Endothelial cell of umbilical vein (primary cell): ENCODE data around the gene ARHGEF33. TPM values are rescaled to one million over a fixed set of nuclear protein-coding genes. Genes with fewer than 3 reads are reported as not detected.

ENCODE experiments used
- BruUV-seq: library from RNA; stranded (reverse); fragments of 400-500 nt; replicated peaks from 2 replicates; lab custom pipeline; 2021; lab: Mats Ljungman, UMichigan
- CTCF ChIA-PET: fragments of 300-600, 350-600 bp; sonication (Branson Sonifier 250); formaldehyde crosslinking; loops from one replicate; lab custom pipeline; 2021; ENCODE audit warnings: antibody characterized with exemption, inconsistent platforms; lab: Charles Lee
- POLR2A ChIA-PET: fragments of 300-600, 350-600 bp; sonication (Branson Sonifier 250); formaldehyde crosslinking; loops from one replicate; lab custom pipeline; 2021; ENCODE audit warnings: antibody characterized with exemption, inconsistent platforms; lab: Charles Lee
- DNase-seq: peaks from one replicate; pipeline ENCODE4 v3.0.0-alpha.2; 2011; ENCODE audit warnings: low read depth, low spot score
- FAIRE-seq: peaks from 2 replicates; lab custom pipeline; 2011; peaks lifted over from hg19 to GRCh38; lab: Jason Lieb, UNC
- H2AFZ ChIP-seq: 2 replicates; pipeline ENCODE4 v1.6.0; 2012; ENCODE audit warnings: low read depth, low read length, control low read depth, inconsistent platforms
- H3K27ac ChIP-seq: 2 replicates; pipeline ENCODE4 v1.5.1; 2011; ENCODE audit warnings: low read depth, mild to moderate bottlenecking, control low read depth, low read length, moderate library complexity; ENCODE audit not compliant: insufficient read depth
- H3K27me3 ChIP-seq, 2 experiments: 2 replicates each; pipeline versions ENCODE4 v1.6.0 to v1.6.1; 2011; ENCODE audit warnings: low read length in 2 of 2, mixed read lengths in 1 of 2; ENCODE audit not compliant: control insufficient read depth in 2 of 2, insufficient read depth in 2 of 2
- H3K36me3 ChIP-seq, 2 experiments: 2 replicates in 1 of 2; 3 replicates in 1 of 2; pipeline ENCODE4 v1.5.1; 2011; ENCODE audit warnings: low read length in 2 of 2, mild to moderate bottlenecking in 1 of 2, moderate library complexity in 1 of 2; ENCODE audit not compliant: control insufficient read depth in 2 of 2, insufficient read depth in 2 of 2; ENCODE audit errors: extremely low read depth in 1 of 2
- H3K4me1 ChIP-seq: 3 replicates; pipeline ENCODE4 v1.5.1; 2011; ENCODE audit warnings: mild to moderate bottlenecking, low read length; ENCODE audit not compliant: control insufficient read depth, insufficient read depth; ENCODE audit errors: extremely low read depth
- H3K4me2 ChIP-seq: 2 replicates; pipeline ENCODE4 v1.6.1; 2011; ENCODE audit warnings: low read length, control low read depth, mixed read lengths; ENCODE audit not compliant: insufficient read depth
- H3K4me3 ChIP-seq, 3 experiments: fragments of 200-600 bp in 1 of 3; sonication (generic), shearing (Covaris generic) in 1 of 3; replicated peaks in 1 of 3; 2 replicates each; pipeline ENCODE4 v1.5.1; 2011 to 2016; ENCODE audit warnings: control low read depth in 3 of 3, low read length in 3 of 3, mild to moderate bottlenecking in 2 of 3, inconsistent platforms in 1 of 3, low read depth in 1 of 3, moderate library complexity in 1 of 3; ENCODE audit not compliant: insufficient read depth in 1 of 3
- H3K79me2 ChIP-seq: 2 replicates; pipeline ENCODE4 v1.6.0; 2012; ENCODE audit warnings: low read length, inconsistent platforms; ENCODE audit not compliant: control insufficient read depth, insufficient read depth
- H3K9ac ChIP-seq: replicated peaks from 2 replicates; pipeline ENCODE3; 2011; ENCODE audit warnings: low read length, control low read depth; ENCODE audit not compliant: insufficient read depth; ENCODE audit errors: extremely low read depth
- H3K9me1 ChIP-seq: replicated peaks from 3 replicates; pipeline ENCODE4 v1.6.0; 2011; ENCODE audit warnings: mild to moderate bottlenecking, low read length; ENCODE audit not compliant: control insufficient read depth, insufficient read depth; ENCODE audit errors: extremely low read depth
- H3K9me3 ChIP-seq: replicated peaks from 2 replicates; pipeline ENCODE4 v1.5.1; 2012; ENCODE audit warnings: low read length, inconsistent platforms; ENCODE audit not compliant: control insufficient read depth, insufficient read depth
- H4K20me1 ChIP-seq: replicated peaks from 2 replicates; pipeline ENCODE3; 2011; ENCODE audit warnings: mild to moderate bottlenecking, low read length; ENCODE audit not compliant: control insufficient read depth, insufficient read depth; ENCODE audit errors: extremely low read depth
- FOS ChIP-seq: IDR thresholded peaks from 2 replicates; pipeline ENCODE4 v1.6.1; 2011; ENCODE audit warnings: mild to moderate bottlenecking, low read length, moderate library complexity, borderline replicate concordance; ENCODE audit not compliant: insufficient read depth
- GATA2 ChIP-seq: IDR thresholded peaks from 2 replicates; pipeline ENCODE4 v1.7.0; 2011; ENCODE audit warnings: low read depth, mild to moderate bottlenecking, moderate library complexity, mixed read lengths, low read length; ENCODE audit not compliant: insufficient read length, insufficient read depth
- JUN ChIP-seq: IDR thresholded peaks from 2 replicates; pipeline ENCODE4 v1.6.1; 2011; ENCODE audit warnings: borderline replicate concordance, low read depth; ENCODE audit not compliant: insufficient read length, insufficient read depth
- MYC ChIP-seq: IDR thresholded peaks from one replicate; pipeline ENCODE4 v1.6.1; 2011; ENCODE audit warnings: mild to moderate bottlenecking, low read depth, low read length
- POLR2A ChIP-seq: IDR thresholded peaks from 2 replicates; pipeline ENCODE4 v1.6.1; 2012; ENCODE audit warnings: low read depth, mild to moderate bottlenecking, control low read depth, low read length
- dilution Hi-C: fragments of 300-500 bp; cut with MboI; formaldehyde crosslinking; loops from one replicate; pipeline ENCODE4 v1.15.0; 2019; ENCODE audit warnings: low sequenced_read_pairs; ENCODE audit not compliant: extremely low pct_ligation_motif_present
- intact Hi-C: fragments of 100-400 bp; cut with micrococcal nuclease; formaldehyde crosslinking; loops from one replicate; pipeline ENCODE4 v1.10.0; 2022
- polyA plus RNA-seq, 4 experiments: library from polyadenylated mRNA; depleted of rRNA in 3 of 4; stranded (reverse) in 3 of 4; unstranded in 1 of 4; fragments of >200 nt; gene quantifications; 2 replicates each; pipeline versions ENCODE4 v1.2.1 to v1.2.3, GENCODE V29; 2011 to 2012; ENCODE audit warnings: missing spikeins in 1 of 4
- total RNA-seq: library from RNA; stranded (reverse); gene quantifications from 2 replicates; pipeline ENCODE4 v1.2.3, GENCODE V29; 2021
- TF ChIP-seq, protein P1 (sequence below), 2 donors: IDR thresholded peaks; 1 replicate in 1 of 2; 2 replicates in 1 of 2; pipeline ENCODE4 v1.5.1; 2011; ENCODE audit warnings: low read length in 2 of 2, mild to moderate bottlenecking in 2 of 2, moderate library complexity in 2 of 2, control low read depth in 1 of 2, inconsistent platforms in 1 of 2, low read depth in 1 of 2; ENCODE audit not compliant: insufficient read depth in 1 of 2; ENCODE audit errors: extremely low read depth in 1 of 2
- TF ChIP-seq, protein P2 (sequence below): IDR thresholded peaks from 2 replicates; pipeline ENCODE4 v1.6.1; 2011; ENCODE audit not compliant: insufficient read depth, insufficient read length

The ARHGEF33 gene
- total and polyA plus RNA-seq, 2 donors (not counting 3 experiments of a cell fraction or from before 2014, with no cell fraction given), result 0.15 to 0.18 TPM

DNA sequence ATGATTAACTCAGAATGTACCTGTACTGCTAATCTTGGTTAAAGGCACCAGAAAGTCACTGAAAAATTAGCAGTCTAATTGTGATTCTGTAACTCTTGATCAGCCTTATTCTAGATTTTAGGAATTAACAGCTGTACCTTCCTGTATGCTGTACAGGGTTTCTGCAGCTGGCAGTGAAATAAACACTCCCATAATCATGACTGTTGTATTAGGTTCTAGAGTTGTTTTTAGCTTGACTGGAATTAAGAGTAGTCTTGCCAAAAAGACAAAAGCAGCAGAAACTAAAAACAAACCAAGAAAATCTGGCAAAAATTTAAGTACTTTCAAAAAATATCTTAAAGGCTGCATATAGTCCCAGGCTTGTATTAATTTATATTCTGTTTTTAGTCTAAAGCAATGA is 127.7 kb downstream of the ARHGEF33 start:
- intact Hi-C loops, result no loop called here
- Histone ChIP-seq H3K4me3 (no peak overlapping the region), H3K4me2 (no peak overlapping the region), H3K4me1 (no peaks in the 10 kb centered on the region), H3K9me3 (no peaks in the 10 kb centered on the region), H3K27me3 (no peaks in the 10 kb centered on the region), H3K9me1 (no peaks in the 10 kb centered on the region), H3K36me3 (peaks cover 0 to 2% of the 10 kb centered on the region in 2 experiments), H4K20me1 (no peaks in the 10 kb centered on the region), H3K79me2 (no peaks in the 10 kb centered on the region), H2AFZ (no peak overlapping the region), H3K9ac (no peak overlapping the region), H3K27ac (no peak overlapping the region)
- TF ChIP-seq POLR2A (no peak), GATA2 (no peak), MYC (no peak), FOS (no peak), JUN (no peak)
- TF ChIP-seq, protein P1, sequence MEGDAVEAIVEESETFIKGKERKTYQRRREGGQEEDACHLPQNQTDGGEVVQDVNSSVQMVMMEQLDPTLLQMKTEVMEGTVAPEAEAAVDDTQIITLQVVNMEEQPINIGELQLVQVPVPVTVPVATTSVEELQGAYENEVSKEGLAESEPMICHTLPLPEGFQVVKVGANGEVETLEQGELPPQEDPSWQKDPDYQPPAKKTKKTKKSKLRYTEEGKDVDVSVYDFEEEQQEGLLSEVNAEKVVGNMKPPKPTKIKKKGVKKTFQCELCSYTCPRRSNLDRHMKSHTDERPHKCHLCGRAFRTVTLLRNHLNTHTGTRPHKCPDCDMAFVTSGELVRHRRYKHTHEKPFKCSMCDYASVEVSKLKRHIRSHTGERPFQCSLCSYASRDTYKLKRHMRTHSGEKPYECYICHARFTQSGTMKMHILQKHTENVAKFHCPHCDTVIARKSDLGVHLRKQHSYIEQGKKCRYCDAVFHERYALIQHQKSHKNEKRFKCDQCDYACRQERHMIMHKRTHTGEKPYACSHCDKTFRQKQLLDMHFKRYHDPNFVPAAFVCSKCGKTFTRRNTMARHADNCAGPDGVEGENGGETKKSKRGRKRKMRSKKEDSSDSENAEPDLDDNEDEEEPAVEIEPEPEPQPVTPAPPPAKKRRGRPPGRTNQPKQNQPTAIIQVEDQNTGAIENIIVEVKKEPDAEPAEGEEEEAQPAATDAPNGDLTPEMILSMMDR (IDR thresholded peaks at IDR 0.05; ENCODE audit: extremely low read depth in 1 of 2, insufficient read depth in 1 of 2, low read depth in 1 of 2, low read length in 2 of 2), result no peak
- TF ChIP-seq, protein P2, sequence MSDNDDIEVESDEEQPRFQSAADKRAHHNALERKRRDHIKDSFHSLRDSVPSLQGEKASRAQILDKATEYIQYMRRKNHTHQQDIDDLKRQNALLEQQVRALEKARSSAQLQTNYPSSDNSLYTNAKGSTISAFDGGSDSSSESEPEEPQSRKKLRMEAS, result no peak
- no peak for DNase-seq
- CTCF ChIA-PET, result no interaction called here
- no TSS peak for BruUV-seq
- POLR2A ChIA-PET, result no interaction called here
- dilution Hi-C loops, result no loop called here
- FAIRE-seq, result no peak
